Gastroesophageal sphincter (tissue), 3 donors: ENCODE results near the gene CADM1.

Source experiments
- POLR2A ChIP-seq, 2 donors: fragments of 450-650 bp; IDR thresholded peaks; one replicate each; pipeline ENCODE4 v1.6.1; 2017; ENCODE audit warnings: antibody characterized with exemption in 2 of 2, mild to moderate bottlenecking in 2 of 2, moderate library complexity in 1 of 2
- TF ChIP-seq, protein P1 (sequence below), 4 experiments: fragments of 200-600 bp in 2 of 4; fragments of 450-650 bp in 2 of 4; sonication (generic) in 1 of 4; IDR thresholded peaks; one replicate each; pipeline ENCODE4 v1.5.1; 2017 to 2019; ENCODE audit warnings: antibody characterized with exemption in 4 of 4, mild to moderate bottlenecking in 2 of 4, moderate library complexity in 2 of 4

DNA sequence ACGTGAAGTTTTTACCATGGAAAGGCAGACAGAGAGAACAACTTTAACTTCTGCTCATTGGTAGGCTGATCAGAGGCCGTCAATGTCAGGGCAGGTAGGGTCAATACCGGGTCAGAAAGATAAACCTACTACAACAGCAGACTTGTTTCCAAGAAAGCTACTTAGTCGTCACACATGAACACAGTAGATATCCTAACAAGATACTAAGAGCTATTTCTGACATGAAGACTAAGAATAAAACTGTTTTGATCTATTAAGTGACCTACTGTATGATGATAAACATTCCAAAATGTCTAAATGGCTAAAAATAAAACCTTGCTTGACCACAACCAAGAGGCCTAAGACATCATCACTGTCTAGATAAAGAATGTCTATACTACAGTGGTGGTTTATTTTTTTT, 231.3 kb downstream of the CADM1 start:
- TF ChIP-seq, protein P1, sequence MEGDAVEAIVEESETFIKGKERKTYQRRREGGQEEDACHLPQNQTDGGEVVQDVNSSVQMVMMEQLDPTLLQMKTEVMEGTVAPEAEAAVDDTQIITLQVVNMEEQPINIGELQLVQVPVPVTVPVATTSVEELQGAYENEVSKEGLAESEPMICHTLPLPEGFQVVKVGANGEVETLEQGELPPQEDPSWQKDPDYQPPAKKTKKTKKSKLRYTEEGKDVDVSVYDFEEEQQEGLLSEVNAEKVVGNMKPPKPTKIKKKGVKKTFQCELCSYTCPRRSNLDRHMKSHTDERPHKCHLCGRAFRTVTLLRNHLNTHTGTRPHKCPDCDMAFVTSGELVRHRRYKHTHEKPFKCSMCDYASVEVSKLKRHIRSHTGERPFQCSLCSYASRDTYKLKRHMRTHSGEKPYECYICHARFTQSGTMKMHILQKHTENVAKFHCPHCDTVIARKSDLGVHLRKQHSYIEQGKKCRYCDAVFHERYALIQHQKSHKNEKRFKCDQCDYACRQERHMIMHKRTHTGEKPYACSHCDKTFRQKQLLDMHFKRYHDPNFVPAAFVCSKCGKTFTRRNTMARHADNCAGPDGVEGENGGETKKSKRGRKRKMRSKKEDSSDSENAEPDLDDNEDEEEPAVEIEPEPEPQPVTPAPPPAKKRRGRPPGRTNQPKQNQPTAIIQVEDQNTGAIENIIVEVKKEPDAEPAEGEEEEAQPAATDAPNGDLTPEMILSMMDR (IDR thresholded peaks at IDR 0.05) = no peak
- TF ChIP-seq POLR2A (IDR thresholded peaks at IDR 0.05) = no peak
